Activated T-helper 1 cell treated with anti-CD3 and anti-CD28 coated beads, Interleukin-2, amount 50 U/mL, for 16 hours (primary cell): ENCODE results near the gene LCLAT1.

Experiments used
- DNase-seq, 2 donors: peaks; one replicate each; pipeline ENCODE4 v3.0.0-alpha.2; 2020; ENCODE audit warnings: low read depth in 1 of 2, low spot score in 1 of 2

Gene LCLAT1

GRCh38 chr2:30664761-30665358 lies 217.8 kb downstream of the LCLAT1 start:
- no peak for DNase-seq

GRCh38 chr2:30665761-30666265 lies 218.8 kb downstream of the LCLAT1 start:
- no peak for DNase-seq

- DNase-seq, result no peak
These were observed 219.3 kb downstream of the LCLAT1 start for GRCh38 chr2:30666266-30666874.

GRCh38 chr2:30670453-30670852 lies 223.4 kb downstream of the LCLAT1 start:
- DNase-seq, result no peak

GRCh38 chr2:30673127-30673526 lies 226.1 kb downstream of the LCLAT1 start:
- no peak for DNase-seq

- no peak for DNase-seq
These were observed 228.7 kb downstream of the LCLAT1 start for GRCh38 chr2:30675758-30676157.

DNA sequence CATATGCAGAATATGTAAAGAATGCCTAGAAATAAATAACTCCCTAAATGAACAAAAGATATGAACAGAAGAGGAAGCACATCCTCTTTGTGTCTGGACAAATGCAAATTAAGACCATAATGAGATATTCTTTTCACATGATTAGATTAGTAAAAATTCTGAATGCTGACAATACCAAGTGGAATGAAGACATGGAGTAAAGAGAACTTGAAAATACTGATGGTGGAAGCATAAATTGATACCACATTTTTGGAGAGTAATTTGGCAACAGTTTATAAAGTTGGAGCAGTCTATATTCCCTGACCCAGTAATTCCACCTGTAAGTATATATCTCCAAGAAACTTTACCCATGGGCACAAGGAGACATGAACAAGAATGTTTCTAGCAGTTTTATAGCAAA lies 230.2 kb downstream of the LCLAT1 start:
- no peak for DNase-seq

- no peak for DNase-seq
These were observed 230.9 kb downstream of the LCLAT1 start for GRCh38 chr2:30677861-30678385.

DNA sequence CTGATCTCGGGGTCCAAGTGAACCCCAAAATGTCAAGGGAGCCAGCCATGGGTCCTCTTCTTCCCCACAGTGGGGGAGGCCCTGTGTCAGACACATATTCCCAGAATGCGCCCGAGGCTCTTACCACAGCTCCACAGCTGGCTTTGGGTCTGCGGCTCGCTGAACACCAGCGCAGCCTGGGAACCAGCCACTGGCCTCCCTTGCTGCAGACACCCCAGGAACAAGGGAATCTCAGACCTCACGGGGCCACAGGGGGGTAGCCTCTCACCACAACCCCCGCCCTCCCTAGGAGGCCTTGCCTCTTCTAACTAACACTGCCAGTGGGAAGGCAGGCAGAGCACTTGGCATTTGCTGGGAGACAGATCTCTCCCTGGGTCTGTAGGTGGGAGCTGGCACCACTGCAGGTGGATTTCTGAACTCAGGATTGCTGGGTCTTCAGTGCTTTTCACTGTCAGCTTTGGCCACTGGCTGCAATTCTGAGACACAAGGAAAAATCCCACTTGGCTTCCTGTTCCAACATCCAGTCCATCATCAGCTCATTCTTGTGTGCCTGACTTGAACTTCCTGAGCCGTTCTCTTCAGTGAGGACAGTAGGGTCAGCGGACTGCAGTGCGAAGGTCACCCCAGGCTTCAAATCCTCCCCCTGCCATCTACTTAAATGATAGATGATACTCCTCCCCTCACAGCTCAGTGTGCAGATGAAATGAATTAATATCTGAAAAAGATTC lies 231.5 kb downstream of the LCLAT1 start:
- no peak for DNase-seq

DNA sequence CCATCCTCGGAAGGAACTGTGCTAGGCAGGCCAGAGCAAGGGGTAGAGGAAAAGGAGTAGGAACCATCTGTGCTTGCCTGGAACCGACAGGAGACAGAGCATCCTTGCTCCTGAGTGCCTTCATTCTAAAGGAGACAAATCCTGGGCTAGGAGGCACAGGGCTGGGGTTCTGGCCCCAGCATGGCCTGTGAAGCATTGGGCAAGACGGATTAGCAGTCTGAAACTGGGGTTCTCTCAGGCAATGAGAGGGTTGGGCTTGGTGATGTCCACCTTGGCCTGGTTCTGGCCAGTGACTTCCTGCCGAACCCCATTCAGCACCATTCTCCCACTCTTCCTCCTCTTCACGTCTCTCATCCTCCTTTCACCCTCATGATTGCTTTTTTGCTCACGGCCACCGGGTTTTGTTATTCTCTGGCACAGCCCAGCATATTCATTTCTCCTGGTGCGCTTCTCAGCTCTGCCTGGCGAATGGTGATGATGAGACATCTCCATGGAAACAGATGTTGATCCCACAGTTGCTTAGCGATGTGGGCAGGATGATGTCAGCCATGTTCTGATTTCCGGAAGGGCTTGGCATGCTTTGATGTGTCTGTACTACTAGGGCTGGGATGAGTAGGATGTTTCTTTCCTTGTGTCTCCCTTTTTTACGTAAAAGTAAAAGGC lies 232.5 kb downstream of the LCLAT1 start:
- DNase-seq, result no peak

- no peak for DNase-seq
These were observed 233.1 kb downstream of the LCLAT1 start for GRCh38 chr2:30680121-30680520.

DNA sequence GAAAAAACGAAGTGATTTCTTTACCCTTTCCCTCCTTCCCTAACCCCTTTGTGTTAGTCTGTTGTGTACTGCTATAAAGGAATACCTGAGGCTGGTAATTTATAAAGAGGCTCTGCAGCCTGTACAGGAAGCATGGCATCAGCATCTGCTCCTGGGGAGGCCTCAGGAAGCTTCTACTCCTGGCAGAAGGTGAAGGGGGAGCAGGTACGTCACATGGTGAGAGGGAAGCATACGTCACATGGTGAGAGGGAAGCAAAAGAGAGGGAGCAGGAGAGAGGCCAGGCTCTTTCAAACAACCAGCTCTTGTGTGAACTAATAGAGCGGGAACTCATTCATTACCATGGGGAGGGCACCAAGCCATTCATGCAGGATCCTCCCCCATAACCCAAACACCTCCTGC lies 234.0 kb downstream of the LCLAT1 start:
- DNase-seq, result no peak

GRCh38 chr2:30683236-30683956 lies 236.3 kb downstream of the LCLAT1 start:
- DNase-seq, result no peak

GRCh38 chr2:30684026-30684425 lies 237.0 kb downstream of the LCLAT1 start:
- no peak for DNase-seq

- DNase-seq, result no peak
These were observed 237.5 kb downstream of the LCLAT1 start for GRCh38 chr2:30684516-30684915.

DNA sequence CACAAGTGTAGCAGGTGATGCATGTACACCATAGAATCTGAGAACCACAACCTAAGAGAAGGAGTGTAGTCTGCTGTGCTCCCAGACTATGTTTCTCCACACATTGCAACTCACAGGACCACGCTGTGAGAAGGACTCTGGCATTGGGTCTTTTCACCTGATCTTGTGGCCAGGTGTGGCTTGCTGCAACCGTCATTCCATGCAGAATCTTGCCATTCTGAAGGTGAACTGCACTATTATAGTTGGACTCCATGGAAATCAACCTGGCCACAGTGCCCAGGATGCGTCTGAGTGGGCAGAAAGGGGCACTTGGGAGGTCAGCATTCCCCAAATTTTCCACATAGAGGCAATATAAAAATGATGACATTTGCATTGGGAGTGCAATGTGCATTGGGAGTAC lies 237.9 kb downstream of the LCLAT1 start:
- DNase-seq, result no peak

GRCh38 chr2:30686000-30686399 lies 239.0 kb downstream of the LCLAT1 start:
- no peak for DNase-seq

DNA sequence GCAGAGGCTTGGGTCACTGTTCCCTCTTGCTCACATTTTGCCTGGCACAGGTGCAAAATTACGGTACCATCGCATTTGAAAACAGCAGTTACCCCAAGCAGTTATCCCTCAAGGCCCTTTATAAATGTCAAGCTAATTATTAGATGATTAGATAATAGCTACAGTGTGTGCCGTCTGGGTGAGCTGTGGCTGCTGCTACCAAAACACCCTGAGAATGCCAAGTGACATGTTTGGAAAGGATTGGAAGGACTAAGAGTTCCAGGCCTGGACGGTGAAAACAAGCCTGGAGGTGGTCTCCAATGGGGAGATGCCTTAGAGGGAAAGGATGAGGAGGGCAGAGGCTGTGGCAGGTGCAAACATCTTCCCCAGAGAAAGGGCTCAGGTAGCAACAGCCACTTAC lies 239.6 kb downstream of the LCLAT1 start:
- DNase-seq, result no peak

- DNase-seq, result no peak
These were observed 241.9 kb downstream of the LCLAT1 start for GRCh38 chr2:30688956-30689401.

- no peak for DNase-seq
These were observed 242.6 kb downstream of the LCLAT1 start for GRCh38 chr2:30689496-30690125.
